Mesendoderm (in vitro differentiated cells): ENCODE measurements around the gene LSM2.

Source experiments
- DNase-seq: peaks from one replicate; pipeline ENCODE4 v3.0.0; 2013
- H2AK5ac ChIP-seq: 2 replicates; pipeline ENCODE4 v1.6.1; 2013; ENCODE audit warnings: low read length, inconsistent platforms
- H2BK120ac ChIP-seq: 2 replicates; pipeline ENCODE4 v1.6.1; 2013; ENCODE audit warnings: low read depth, mild to moderate bottlenecking, low read length, moderate library complexity, mixed read lengths
- H2BK15ac ChIP-seq: replicated peaks from 2 replicates; pipeline ENCODE4 v1.6.1; 2013; ENCODE audit warnings: low read depth, mild to moderate bottlenecking, moderate library complexity
- H2BK5ac ChIP-seq: 2 replicates; pipeline ENCODE4 v1.6.1; 2013; ENCODE audit warnings: low read length, inconsistent platforms
- H3K18ac ChIP-seq: 2 replicates; pipeline ENCODE4 v1.6.1; 2013; ENCODE audit warnings: mild to moderate bottlenecking, low read length, mixed read lengths
- H3K23ac ChIP-seq: one replicate; pipeline ENCODE4 v1.6.1; 2013; ENCODE audit warnings: low read length
- H3K27ac ChIP-seq: 2 replicates; pipeline ENCODE4 v1.5.1; 2013; ENCODE audit warnings: low read depth, mild to moderate bottlenecking, inconsistent platforms, low read length, moderate library complexity
- H3K27me3 ChIP-seq: 2 replicates; pipeline ENCODE4 v1.6.1; 2013; ENCODE audit warnings: low read length, control low read depth, mild to moderate bottlenecking, inconsistent platforms; ENCODE audit not compliant: insufficient read depth, poor library complexity
- H3K36me3 ChIP-seq: 2 replicates; pipeline ENCODE4 v1.6.1; 2013; ENCODE audit warnings: low read length, inconsistent platforms; ENCODE audit not compliant: control insufficient read depth, insufficient read depth
- H3K4ac ChIP-seq: one replicate; pipeline ENCODE4 v1.6.1; 2013; ENCODE audit warnings: low read depth, mild to moderate bottlenecking, low read length, moderate library complexity
- H3K4me1 ChIP-seq: 2 replicates; pipeline ENCODE4 v1.6.1; 2013; ENCODE audit warnings: low read depth, low read length, inconsistent platforms; ENCODE audit not compliant: control insufficient read depth
- H3K4me2 ChIP-seq: 2 replicates; pipeline ENCODE4 v1.6.1; 2013; ENCODE audit warnings: low read length
- H3K4me3 ChIP-seq: 2 replicates; pipeline ENCODE4 v1.5.1; 2013; ENCODE audit warnings: mild to moderate bottlenecking, low read length
- H3K56ac ChIP-seq: one replicate; pipeline ENCODE4 v1.6.1; 2013; ENCODE audit warnings: low read length
- H3K79me1 ChIP-seq: 2 replicates; pipeline ENCODE4 v1.6.1; 2013; ENCODE audit warnings: low read length, inconsistent platforms
- H3K79me2 ChIP-seq: 2 replicates; pipeline ENCODE4 v1.6.1; 2013; ENCODE audit warnings: mild to moderate bottlenecking, low read length; ENCODE audit not compliant: control insufficient read depth, insufficient read depth
- H3K9ac ChIP-seq: 2 replicates; pipeline ENCODE4 v1.6.1; 2013; ENCODE audit warnings: low read length, inconsistent platforms
- H4K5ac ChIP-seq: one replicate; pipeline ENCODE4 v1.6.1; 2013; ENCODE audit warnings: low read length
- H4K8ac ChIP-seq: one replicate; pipeline ENCODE4 v1.6.1; 2013; ENCODE audit warnings: low read depth, mild to moderate bottlenecking, control low read depth, low read length, moderate library complexity
- WGBS: extraction: QIAGEN DNeasy Blood & Tissue Kit; methylation state at CpG from one replicate; pipeline ENCODE4 v1.1.7; 2013; ENCODE audit warnings: low lambda C conversion rate, missing lambda C conversion rate; ENCODE audit not compliant: insufficient coverage; ENCODE audit errors: extremely low coverage; 5-methylcytosine and 5-hydroxymethylcytosine counted together

Gene LSM2

GRCh38 chr6:31762878-31763618 lies 43.7 kb downstream of the LSM2 start:
- H3K56ac ChIP-seq, result peak overlapping the region; percentile 46
- no peak overlapping the region for H2BK5ac ChIP-seq
- H3K27ac ChIP-seq, result peak overlapping the region; percentile 25
- no peaks in the 10 kb centered on the region for H3K79me2 ChIP-seq
- H4K5ac ChIP-seq, result no peak overlapping the region
- no peak overlapping the region for H3K4ac ChIP-seq
- no peak overlapping the region for H2BK15ac ChIP-seq
- no peak overlapping the region for H3K23ac ChIP-seq
- no peak overlapping the region for H2AK5ac ChIP-seq
- H3K4me1 ChIP-seq, result peaks cover 5% of the 10 kb centered on the region
- WGBS, result no CpG with 5 or more reads among the region's 8 CpGs
- no peaks in the 10 kb centered on the region for H3K79me1 ChIP-seq
- no peak overlapping the region for H3K4me2 ChIP-seq
- no peak overlapping the region for H4K8ac ChIP-seq
- no peak for DNase-seq
- H2BK120ac ChIP-seq, result no peak overlapping the region
- H3K27me3 ChIP-seq, result no peaks in the 10 kb centered on the region
- peak overlapping the region; percentile 15 for H3K9ac ChIP-seq
- H3K18ac ChIP-seq, result no peak overlapping the region
- no peak overlapping the region for H3K4me3 ChIP-seq
- H3K36me3 ChIP-seq, result no peaks in the 10 kb centered on the region

GRCh38 chr6:31762356-31762755 lies 44.4 kb downstream of the LSM2 start, which contains the start of gene SAPCD1:
Gene SAPCD1 (plus strand): TSS chr6:31762656. CDS start chr6:31763055, 399 bp downstream.
- H3K79me1 ChIP-seq, result no peaks in the 10 kb centered on the region
- no peak for DNase-seq
- H3K18ac ChIP-seq, result no peak within 1 kb of the TSS
- H2AK5ac ChIP-seq, result no peak within 1 kb of the TSS
- H3K4me1 ChIP-seq, result peaks cover 5% of the 10 kb centered on the region
- H3K4me2 ChIP-seq, result no peak within 1 kb of the TSS
- no peak within 1 kb of the TSS for H3K23ac ChIP-seq
- peak within 1 kb of the TSS; percentile 46 for H3K56ac ChIP-seq
- H3K27ac ChIP-seq, result peak within 1 kb of the TSS; percentile 25
- no peaks in the 10 kb centered on the region for H3K79me2 ChIP-seq
- H4K5ac ChIP-seq, result no peak within 1 kb of the TSS
- H3K9ac ChIP-seq, result peak within 1 kb of the TSS; percentile 15
- no peak within 1 kb of the TSS for H4K8ac ChIP-seq
- H3K4ac ChIP-seq, result no peak within 1 kb of the TSS
- no peaks in the 10 kb centered on the region for H3K27me3 ChIP-seq
- no peaks in the 10 kb centered on the region for H3K36me3 ChIP-seq
- no peak within 1 kb of the TSS for H2BK120ac ChIP-seq
- H2BK5ac ChIP-seq, result no peak within 1 kb of the TSS
- WGBS, result no CpG with 5 or more reads among the region's 4 CpGs
- no peak within 1 kb of the TSS for H2BK15ac ChIP-seq
- H3K4me3 ChIP-seq, result no peak within 1 kb of the TSS

- Histone ChIP-seq H3K4ac (no peak overlapping the region), H4K8ac (no peak overlapping the region), H2BK5ac (no peak overlapping the region), H3K56ac (no peak overlapping the region), H3K4me2 (no peak overlapping the region), H3K79me2 (no peaks in the 10 kb centered on the region), H2BK15ac (no peak overlapping the region), H3K9ac (no peak overlapping the region), H3K18ac (no peak overlapping the region), H2AK5ac (no peak overlapping the region), H2BK120ac (no peak overlapping the region), H3K27ac (no peak overlapping the region), H3K27me3 (no peaks in the 10 kb centered on the region), H3K36me3 (no peaks in the 10 kb centered on the region), H3K79me1 (no peaks in the 10 kb centered on the region), H4K5ac (no peak overlapping the region), H3K23ac (no peak overlapping the region), H3K4me3 (no peak overlapping the region), H3K4me1 (peaks cover 5% of the 10 kb centered on the region)
- no CpG with 5 or more reads among the region's 8 CpGs for WGBS
- DNase-seq, result no peak
These were observed 45.4 kb downstream of the LSM2 start for GRCh38 chr6:31761343-31761742.

GRCh38 chr6:31760790-31761189 lies 46.0 kb downstream of the LSM2 start:
- H2BK120ac ChIP-seq, result no peak overlapping the region
- H2BK5ac ChIP-seq, result no peak overlapping the region
- H2AK5ac ChIP-seq, result no peak overlapping the region
- H3K27me3 ChIP-seq, result no peaks in the 10 kb centered on the region
- no peak overlapping the region for H3K9ac ChIP-seq
- H3K4me2 ChIP-seq, result no peak overlapping the region
- no peak overlapping the region for H3K23ac ChIP-seq
- no peaks in the 10 kb centered on the region for H3K79me2 ChIP-seq
- H3K4me1 ChIP-seq, result peaks cover 5% of the 10 kb centered on the region
- H4K8ac ChIP-seq, result no peak overlapping the region
- H3K4me3 ChIP-seq, result no peak overlapping the region
- no peak overlapping the region for H2BK15ac ChIP-seq
- DNase-seq, result no peak
- no peak overlapping the region for H3K18ac ChIP-seq
- no peak overlapping the region for H4K5ac ChIP-seq
- no peaks in the 10 kb centered on the region for H3K36me3 ChIP-seq
- no CpG with 5 or more reads among the region's 5 CpGs for WGBS
- no peak overlapping the region for H3K27ac ChIP-seq
- H3K4ac ChIP-seq, result no peak overlapping the region
- no peaks in the 10 kb centered on the region for H3K79me1 ChIP-seq
- no peak overlapping the region for H3K56ac ChIP-seq

GRCh38 chr6:31758281-31758680 lies 48.5 kb downstream of the LSM2 start:
- Histone ChIP-seq H3K27ac (no peak overlapping the region), H3K9ac (no peak overlapping the region), H4K5ac (no peak overlapping the region), H4K8ac (no peak overlapping the region), H3K4me3 (no peak overlapping the region), H3K4ac (no peak overlapping the region), H3K36me3 (no peaks in the 10 kb centered on the region), H3K4me1 (peaks cover 2% of the 10 kb centered on the region), H3K18ac (no peak overlapping the region), H2BK5ac (no peak overlapping the region), H3K27me3 (no peaks in the 10 kb centered on the region), H3K23ac (no peak overlapping the region), H2AK5ac (no peak overlapping the region), H3K79me1 (no peaks in the 10 kb centered on the region), H3K4me2 (no peak overlapping the region), H3K56ac (no peak overlapping the region), H3K79me2 (no peaks in the 10 kb centered on the region), H2BK120ac (no peak overlapping the region), H2BK15ac (no peak overlapping the region)
- WGBS, result no CpG with 5 or more reads among the region's 2 CpGs
- no peak for DNase-seq
